Esophagus squamous epithelium (tissue), 5 donors: Measurements from ENCODE around the gene MED16. TPM values are rescaled to one million over a fixed set of nuclear protein-coding genes. Genes with fewer than 3 reads are reported as not detected.

Source experiments
- DNase-seq: peaks from one replicate; lab custom pipeline; 2025; lab: John Stamatoyannopoulos, UW
- H3K27ac ChIP-seq, 4 donors: fragments of 200-600 bp; sonication (generic); one replicate each; pipeline ENCODE4 v1.5.1; 2016 to 2019; ENCODE audit warnings: mild to moderate bottlenecking in 1 of 4
- H3K27me3 ChIP-seq, 4 donors: fragments of 200-600 bp; sonication (generic); 1 replicate in 3 of 4; 2 replicates in 1 of 4; pipeline versions ENCODE4 v1.5.1 to v1.6.0; 2017 to 2021; ENCODE audit warnings: antibody characterized with exemption in 1 of 4
- H3K36me3 ChIP-seq, 3 donors: fragments of 200-600 bp; sonication (generic); one replicate each; pipeline ENCODE4 v1.5.1; 2016 to 2019
- H3K4me1 ChIP-seq, 3 donors: fragments of 200-600 bp; sonication (generic); one replicate each; pipeline ENCODE4 v1.5.1; 2017 to 2019
- H3K4me3 ChIP-seq, 4 donors: fragments of 200-600 bp; sonication (generic); 1 replicate in 3 of 4; 2 replicates in 1 of 4; pipeline ENCODE4 v1.5.1; 2016 to 2019; ENCODE audit warnings: mild to moderate bottlenecking in 2 of 4, moderate library complexity in 1 of 4
- H3K9me3 ChIP-seq, 3 donors: fragments of 200-600 bp; sonication (generic); one replicate each; pipeline ENCODE4 v1.5.1; 2016 to 2019
- CTCF ChIP-seq, 6 experiments: fragments of 450-650 bp in 4 of 6; fragments of 200-600 bp in 2 of 6; sonication (generic) in 2 of 6; IDR thresholded peaks; one replicate each; pipeline ENCODE4 v1.5.1; 2016 to 2019; ENCODE audit warnings: antibody characterized with exemption in 6 of 6, mild to moderate bottlenecking in 4 of 6, moderate library complexity in 4 of 6
- POLR2A ChIP-seq, 4 donors: fragments of 450-650 bp; IDR thresholded peaks; one replicate each; pipeline ENCODE4 v1.6.1; 2017; ENCODE audit warnings: antibody characterized with exemption in 4 of 4, mild to moderate bottlenecking in 4 of 4, moderate library complexity in 3 of 4
- WGBS, 2 donors: methylation state at CpG; one replicate each; pipeline ENCODE4 v1.1.5; 2018; 5-methylcytosine and 5-hydroxymethylcytosine counted together
- intact Hi-C: fragments of 100-400 bp; cut with DNase I; formaldehyde crosslinking; loops from one replicate; pipeline ENCODE4 v1.15.0; 2022
- total RNA-seq, 4 donors: library from RNA; depleted of rRNA; stranded (reverse); fragments of >200 nt; gene quantifications; one replicate each; pipeline ENCODE4 v1.1.0, GENCODE V29; 2016
- donor health status: DM: yes; HTN: yes; CAD: no.

MED16 gene
- total RNA-seq, 4 donors from 2014 or later = 23.7 to 64.9 (median 32.5) TPM

GRCh38 chr19:875265-875879 is 17.6 kb downstream of the MED16 start:
- WGBS, 2 donors = 88 to 94% methylated on average over 17 to 21 of the region's 28 CpGs
- Histone ChIP-seq H3K4me1 (peaks cover 8 to 36% (median 11%) of the 10 kb centered on the region in 3 donors), H3K27ac (peak overlapping the region in 1 of 4 donors; percentile 70), H3K4me3 (no peak overlapping the region), H3K27me3 (no peaks in the 10 kb centered on the region), H3K36me3 (peaks cover 21 to 71% (median 28%) of the 10 kb centered on the region in 3 donors), H3K9me3 (no peaks in the 10 kb centered on the region)
- intact Hi-C loops = no loop called here
- TF ChIP-seq POLR2A (IDR thresholded peaks at IDR 0.05) = no peak
- TF ChIP-seq CTCF (IDR thresholded peaks at IDR 0.05) = no peak
- no peak for DNase-seq

- Histone ChIP-seq H3K9me3 (no peaks in the 10 kb centered on the region), H3K27me3 (no peaks in the 10 kb centered on the region), H3K4me1 (peaks cover 25 to 54% (median 25%) of the 10 kb centered on the region in 3 donors), H3K4me3 (no peak overlapping the region), H3K36me3 (peaks cover 21 to 67% (median 27%) of the 10 kb centered on the region in 3 donors), H3K27ac (peak overlapping the region in 3 of 4 donors; percentile 44 to 70 (median 62))
- TF ChIP-seq POLR2A (IDR thresholded peaks at IDR 0.05) = no peak
- TF ChIP-seq CTCF (IDR thresholded peaks at IDR 0.05) = no peak
- 100% methylated on average over 2 of the region's 22 CpGs; no CpG with 5 or more reads in 1 of the 2 donors for WGBS, 2 donors
- DNase-seq = no peak
- intact Hi-C loops = no loop called here
These were observed 19.4 kb downstream of the MED16 start for GRCh38 chr19:873561-874041.

GRCh38 chr19:873084-873483 is 19.9 kb downstream of the MED16 start:
- no peaks in the 10 kb centered on the region for H3K9me3 ChIP-seq
- peak overlapping the region in 3 of 4 donors; percentile 44 to 73 (median 49) for H3K27ac ChIP-seq
- H3K27me3 ChIP-seq = no peaks in the 10 kb centered on the region
- H3K36me3 ChIP-seq = peaks cover 22 to 72% (median 30%) of the 10 kb centered on the region in 3 donors
- H3K4me1 ChIP-seq = peaks cover 25 to 59% (median 27%) of the 10 kb centered on the region in 3 donors
- WGBS, 2 donors = 40 to 100% methylated on average over 1 of the region's 13 CpGs
- peak; percentile 56 for DNase-seq
- intact Hi-C loops = no loop called here
- H3K4me3 ChIP-seq = no peak overlapping the region
- TF ChIP-seq CTCF (IDR thresholded peaks at IDR 0.05) (no peak), POLR2A (IDR thresholded peaks at IDR 0.05) (no peak)

GRCh38 chr19:872266-872951 is 20.6 kb downstream of the MED16 start:
- WGBS, 2 donors = 37 to 48% methylated on average over 8 to 18 of the region's 27 CpGs
- Histone ChIP-seq H3K4me1 (peaks cover 25 to 60% (median 27%) of the 10 kb centered on the region in 3 donors), H3K27ac (peak overlapping the region; percentile 49 to 77 (median 71))

More at GRCh38 chr19:872266-872951, 20.6 kb downstream of the MED16 start:
- Histone ChIP-seq H3K27me3 (no peaks in the 10 kb centered on the region), H3K4me3 (peak overlapping the region in 1 of 4 donors; percentile 35), H3K9me3 (no peaks in the 10 kb centered on the region), H3K36me3 (peaks cover 23 to 78% (median 36%) of the 10 kb centered on the region in 3 donors)
- intact Hi-C loops = no loop called here
- peak; percentile 39 for DNase-seq
- no peak for TF ChIP-seq POLR2A (IDR thresholded peaks at IDR 0.05)
- TF ChIP-seq CTCF (IDR thresholded peaks at IDR 0.05) = no peak
